HEK293T (cell line): Measurements from ENCODE around the gene AHCTF1.

Experiments used
- CTCF ChIA-PET: fragments of 350-600 bp; formaldehyde crosslinking; extraction: SDS; loops from one replicate; lab custom pipeline; 2021; ENCODE audit warnings: antibody characterized with exemption, inconsistent platforms; lab: Yijun Ruan, JAX
- POLR2A ChIA-PET: fragments of 350-600 bp; formaldehyde crosslinking; extraction: SDS; loops from one replicate; lab custom pipeline; 2020; ENCODE audit warnings: antibody characterized with exemption, inconsistent platforms; lab: Yijun Ruan, JAX
- DNase-seq: peaks from one replicate; pipeline ENCODE4 v3.0.0; 2012; ENCODE audit warnings: mixed read lengths; ENCODE audit errors: extremely low spot score
- ARNT ChIP-seq: fragments of 450-650 bp; IDR thresholded peaks from 2 replicates; pipeline ENCODE4 v1.6.1; 2017; ENCODE audit warnings: mild to moderate bottlenecking
- BHLHE40 ChIP-seq: fragments of 450-650 bp; IDR thresholded peaks from 2 replicates; pipeline ENCODE4 v1.6.1; 2016; ENCODE audit warnings: mild to moderate bottlenecking, moderate library complexity, borderline replicate concordance
- CTBP1 ChIP-seq: fragments of 450-650 bp; IDR thresholded peaks from 2 replicates; pipeline ENCODE4 v1.6.1; 2016; ENCODE audit warnings: borderline replicate concordance
- ELF4 ChIP-seq: fragments of 450-650 bp; IDR thresholded peaks from 2 replicates; pipeline ENCODE4 v1.6.1; 2017; ENCODE audit warnings: antibody characterized with exemption
- FOXA1 ChIP-seq: fragments of 450-650 bp; IDR thresholded peaks from 2 replicates; pipeline ENCODE4 v1.6.1; 2016; ENCODE audit warnings: mild to moderate bottlenecking
- FOXK2 ChIP-seq: fragments of 450-650 bp; IDR thresholded peaks from 2 replicates; pipeline ENCODE4 v1.6.1; 2016; ENCODE audit warnings: mild to moderate bottlenecking
- FOXM1 ChIP-seq: fragments of 450-650 bp; IDR thresholded peaks from 2 replicates; pipeline ENCODE4 v1.6.1; 2017; ENCODE audit warnings: mild to moderate bottlenecking, borderline replicate concordance
- HDGF ChIP-seq: fragments of 450-650 bp; IDR thresholded peaks from 2 replicates; pipeline ENCODE4 v1.6.1; 2017; ENCODE audit warnings: antibody characterized with exemption, borderline replicate concordance
- L3MBTL2 ChIP-seq: fragments of 450-650 bp; conservative IDR thresholded peaks from 2 replicates; pipeline ENCODE4 v1.6.1; 2016; ENCODE audit warnings: mild to moderate bottlenecking
- LEF1 ChIP-seq: fragments of 450-650 bp; IDR thresholded peaks from 2 replicates; pipeline ENCODE4 v1.6.1; 2017; ENCODE audit warnings: mild to moderate bottlenecking, borderline replicate concordance
- NFRKB ChIP-seq: fragments of 450-650 bp; IDR thresholded peaks from 2 replicates; pipeline ENCODE4 v1.6.1; 2016; ENCODE audit warnings: mild to moderate bottlenecking, moderate library complexity
- SP1 ChIP-seq: fragments of 450-650 bp; IDR thresholded peaks from 2 replicates; pipeline ENCODE4 v1.6.1; 2017
- SUZ12 ChIP-seq: fragments of 450-650 bp; IDR thresholded peaks from 2 replicates; pipeline ENCODE4 v1.6.1; 2016; ENCODE audit warnings: mild to moderate bottlenecking
- TARDBP ChIP-seq: fragments of 450-650 bp; IDR thresholded peaks from 2 replicates; pipeline ENCODE4 v1.6.1; 2016
- ZNF384 ChIP-seq: fragments of 450-650 bp; IDR thresholded peaks from 2 replicates; pipeline ENCODE4 v1.6.1; 2016
- TF ChIP-seq, protein P1 (sequence below): fragments of 450-650 bp; IDR thresholded peaks from 2 replicates; pipeline ENCODE4 v1.6.1; 2016

AHCTF1 gene

DNA sequence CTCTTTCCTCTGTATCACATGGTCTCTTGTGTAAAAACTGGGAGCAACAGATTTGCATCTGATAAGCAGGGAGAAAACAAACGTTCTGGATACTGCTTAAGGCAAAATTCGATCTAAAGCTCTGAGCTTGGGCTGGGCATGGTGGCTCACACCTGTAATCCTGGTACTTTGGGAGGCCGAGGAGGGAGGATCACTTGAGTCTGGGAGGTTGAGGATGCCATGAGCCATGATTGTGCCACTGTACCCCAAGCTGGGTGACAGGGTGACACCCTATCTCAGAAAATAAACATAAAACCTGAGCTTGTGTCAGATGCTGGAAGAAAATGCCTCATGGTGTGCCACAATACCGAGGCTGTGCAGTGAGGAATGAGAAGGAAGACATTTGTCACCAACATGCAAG is 133.6 kb downstream of the AHCTF1 start:
- CTCF ChIA-PET: no interaction called here
- POLR2A ChIA-PET: no interaction called here
- TF ChIP-seq BHLHE40: no peak
- TF ChIP-seq FOXM1: no peak
- TF ChIP-seq ZNF384: no peak
- no peak for TF ChIP-seq HDGF
- TF ChIP-seq ARNT: no peak
- TF ChIP-seq TARDBP: no peak
- TF ChIP-seq FOXK2: no peak
- TF ChIP-seq LEF1: no peak
- DNase-seq: no peak

DNA sequence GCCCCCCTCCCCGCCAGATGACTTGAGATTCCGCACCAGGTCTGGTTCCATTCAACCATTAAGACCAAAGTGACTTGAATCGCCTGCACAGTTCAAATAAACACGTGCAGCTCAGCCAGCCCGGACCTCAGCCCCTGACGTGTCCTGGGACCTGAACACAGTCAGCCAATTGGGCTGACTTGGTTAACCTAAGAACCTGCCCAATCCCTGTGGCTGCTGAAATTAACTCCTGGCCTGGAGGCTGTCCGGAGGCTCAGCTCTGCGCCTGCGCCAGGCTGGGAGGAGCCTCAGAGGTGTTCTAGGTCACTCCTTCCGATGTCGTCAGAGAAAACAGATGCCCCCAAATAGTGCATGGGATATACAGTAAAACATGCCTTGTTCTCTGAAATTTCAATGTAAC is 134.2 kb downstream of the AHCTF1 start:
- ChIA-PET CTCF (no interaction called here), POLR2A (no interaction called here)
- TF ChIP-seq ARNT (no peak), BHLHE40 (no peak), LEF1 (no peak), HDGF (no peak), TARDBP (no peak), SP1 (no peak), FOXK2 (no peak), L3MBTL2 (no peak), NFRKB (no peak), ELF4 (no peak)

DNA sequence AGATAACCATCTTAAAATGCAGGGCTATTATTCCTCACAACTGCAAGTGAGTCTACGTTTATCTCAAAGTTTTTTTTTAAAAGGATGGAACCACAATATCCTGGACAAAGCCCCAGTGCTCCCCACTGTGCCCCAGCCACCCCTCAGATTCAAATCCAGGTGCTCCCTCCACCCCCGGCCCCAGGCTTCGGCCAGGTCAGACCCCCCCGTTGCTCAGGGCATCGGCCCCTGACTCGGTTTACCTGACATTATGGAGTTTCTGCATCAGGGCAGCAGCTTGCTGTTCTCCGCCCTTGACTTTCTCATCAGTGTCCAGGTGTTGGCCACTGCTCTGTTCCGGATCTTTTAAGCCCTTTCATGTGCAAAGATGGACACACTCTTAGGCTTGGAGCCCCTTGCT is 134.6 kb downstream of the AHCTF1 start:
- DNase-seq: no peak
- POLR2A ChIA-PET: no interaction called here

More for the DNA sequence above, 134.2 kb downstream of the AHCTF1 start:
- DNase-seq: no peak

DNA sequence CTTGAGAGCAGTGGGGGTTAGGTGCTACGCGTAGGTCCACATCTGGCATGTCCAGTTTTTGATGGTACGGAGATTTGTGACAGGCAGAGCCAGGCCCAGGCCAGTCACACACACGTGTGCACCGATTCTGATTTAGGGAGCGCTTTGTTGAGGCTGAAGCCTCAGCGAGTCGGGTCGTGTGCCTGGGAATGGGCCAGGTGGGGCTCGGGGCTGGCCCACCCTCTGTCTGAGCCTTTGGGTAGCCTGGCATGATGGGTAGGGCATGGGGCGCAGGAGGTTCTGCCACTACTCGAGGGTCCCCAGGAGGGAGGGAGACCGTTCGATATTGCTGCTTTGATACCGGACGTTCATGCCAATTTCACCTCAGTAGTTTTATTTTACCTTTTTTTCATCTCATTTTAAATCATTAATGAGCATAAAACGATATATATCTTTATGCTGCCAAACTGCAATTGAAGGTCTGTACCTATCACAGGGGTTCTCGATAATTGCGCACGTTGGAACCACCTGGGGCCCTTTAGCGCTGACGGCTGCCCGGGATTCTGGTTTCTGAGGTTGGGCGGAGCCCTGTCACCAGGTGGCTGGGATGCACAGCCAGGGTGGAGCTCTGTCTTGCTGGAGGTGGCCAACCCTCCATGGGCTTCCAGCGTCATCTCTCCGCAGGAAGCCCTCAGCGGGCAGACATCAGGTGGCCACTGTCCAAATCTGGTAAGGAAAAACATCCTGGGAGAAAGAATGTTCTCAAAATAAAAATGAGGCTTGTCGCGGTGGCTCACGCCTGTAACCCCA is 135.6 kb downstream of the AHCTF1 start:
- TF ChIP-seq ZNF384: no peak
- no peak for TF ChIP-seq FOXM1
- no peak for TF ChIP-seq BHLHE40
- no peak for TF ChIP-seq SP1
- no peak for TF ChIP-seq FOXA1
- no peak for TF ChIP-seq L3MBTL2
- TF ChIP-seq NFRKB: no peak
- TF ChIP-seq, protein P1, sequence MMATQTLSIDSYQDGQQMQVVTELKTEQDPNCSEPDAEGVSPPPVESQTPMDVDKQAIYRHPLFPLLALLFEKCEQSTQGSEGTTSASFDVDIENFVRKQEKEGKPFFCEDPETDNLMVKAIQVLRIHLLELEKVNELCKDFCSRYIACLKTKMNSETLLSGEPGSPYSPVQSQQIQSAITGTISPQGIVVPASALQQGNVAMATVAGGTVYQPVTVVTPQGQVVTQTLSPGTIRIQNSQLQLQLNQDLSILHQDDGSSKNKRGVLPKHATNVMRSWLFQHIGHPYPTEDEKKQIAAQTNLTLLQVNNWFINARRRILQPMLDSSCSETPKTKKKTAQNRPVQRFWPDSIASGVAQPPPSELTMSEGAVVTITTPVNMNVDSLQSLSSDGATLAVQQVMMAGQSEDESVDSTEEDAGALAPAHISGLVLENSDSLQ: no peak
- TF ChIP-seq ARNT: no peak
- TF ChIP-seq HDGF: no peak
- TF ChIP-seq CTBP1: no peak
- no peak for TF ChIP-seq LEF1
- no peak for TF ChIP-seq FOXK2
- TF ChIP-seq TARDBP: no peak
- TF ChIP-seq SUZ12: no peak
- TF ChIP-seq ELF4: no peak
- CTCF ChIA-PET: no interaction called here
- POLR2A ChIA-PET: no interaction called here
- DNase-seq: no peak

More for the DNA sequence above, 134.6 kb downstream of the AHCTF1 start:
- CTCF ChIA-PET: no interaction called here
- no peak for TF ChIP-seq FOXM1
- no peak for TF ChIP-seq TARDBP
- no peak for TF ChIP-seq CTBP1
- TF ChIP-seq NFRKB: no peak
- no peak for TF ChIP-seq ZNF384
- no peak for TF ChIP-seq ELF4
- no peak for TF ChIP-seq LEF1
- no peak for TF ChIP-seq FOXA1
- no peak for TF ChIP-seq ARNT
- no peak for TF ChIP-seq FOXK2
- TF ChIP-seq HDGF: no peak
- TF ChIP-seq BHLHE40: no peak
- TF ChIP-seq, protein P1: no peak
- no peak for TF ChIP-seq L3MBTL2
- no peak for TF ChIP-seq SP1
- TF ChIP-seq SUZ12: no peak

DNA sequence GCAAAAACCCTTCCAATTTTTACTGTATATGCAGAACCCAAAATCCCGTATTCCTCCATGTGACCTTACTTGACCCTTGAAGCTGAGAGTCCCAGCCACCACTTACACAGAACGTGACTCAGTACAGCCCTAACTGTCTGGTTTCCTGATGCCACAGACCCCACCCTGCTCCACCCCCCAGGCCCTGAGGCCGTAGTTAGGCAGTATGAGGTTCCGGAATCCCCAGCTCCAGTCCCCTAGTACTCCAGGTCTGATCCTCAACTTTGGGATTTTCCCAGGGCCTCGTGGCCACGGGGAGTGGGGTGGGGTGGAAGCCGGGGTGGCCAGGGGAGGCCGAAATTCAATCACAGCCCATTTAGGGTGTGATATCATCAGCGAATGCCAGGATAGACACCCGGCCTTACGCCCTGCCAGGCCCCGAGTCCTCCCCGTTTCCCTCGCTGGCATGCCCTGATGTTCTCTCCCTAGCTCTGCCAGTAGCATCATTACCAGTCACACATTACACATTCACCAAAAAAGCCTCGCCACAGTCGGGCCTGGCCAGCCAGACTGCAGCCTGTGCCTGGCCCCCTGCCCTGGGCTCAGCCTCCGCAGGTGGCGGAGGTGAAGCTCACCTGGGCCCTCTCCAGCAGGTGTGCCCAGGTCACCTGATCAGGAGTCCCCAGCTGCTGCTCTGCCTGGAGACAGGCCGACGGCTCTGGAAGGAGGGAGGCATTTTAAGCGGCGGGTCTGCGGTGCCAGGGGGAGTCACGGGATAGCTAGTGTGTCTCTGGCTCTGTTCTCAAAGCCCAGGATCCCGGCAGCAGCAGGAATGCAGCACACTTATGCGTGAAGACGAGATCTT is 136.7 kb downstream of the AHCTF1 start:
- no peak for DNase-seq
- TF ChIP-seq LEF1: no peak
- TF ChIP-seq SP1: no peak
- TF ChIP-seq ZNF384: no peak
- no peak for TF ChIP-seq BHLHE40
- no peak for TF ChIP-seq FOXM1
- TF ChIP-seq HDGF: no peak
- TF ChIP-seq L3MBTL2: no peak
- TF ChIP-seq NFRKB: no peak
- no peak for TF ChIP-seq SUZ12
- TF ChIP-seq ARNT: no peak
- TF ChIP-seq ELF4: no peak
- TF ChIP-seq TARDBP: no peak
- POLR2A ChIA-PET: no interaction called here
- CTCF ChIA-PET: no interaction called here

DNA sequence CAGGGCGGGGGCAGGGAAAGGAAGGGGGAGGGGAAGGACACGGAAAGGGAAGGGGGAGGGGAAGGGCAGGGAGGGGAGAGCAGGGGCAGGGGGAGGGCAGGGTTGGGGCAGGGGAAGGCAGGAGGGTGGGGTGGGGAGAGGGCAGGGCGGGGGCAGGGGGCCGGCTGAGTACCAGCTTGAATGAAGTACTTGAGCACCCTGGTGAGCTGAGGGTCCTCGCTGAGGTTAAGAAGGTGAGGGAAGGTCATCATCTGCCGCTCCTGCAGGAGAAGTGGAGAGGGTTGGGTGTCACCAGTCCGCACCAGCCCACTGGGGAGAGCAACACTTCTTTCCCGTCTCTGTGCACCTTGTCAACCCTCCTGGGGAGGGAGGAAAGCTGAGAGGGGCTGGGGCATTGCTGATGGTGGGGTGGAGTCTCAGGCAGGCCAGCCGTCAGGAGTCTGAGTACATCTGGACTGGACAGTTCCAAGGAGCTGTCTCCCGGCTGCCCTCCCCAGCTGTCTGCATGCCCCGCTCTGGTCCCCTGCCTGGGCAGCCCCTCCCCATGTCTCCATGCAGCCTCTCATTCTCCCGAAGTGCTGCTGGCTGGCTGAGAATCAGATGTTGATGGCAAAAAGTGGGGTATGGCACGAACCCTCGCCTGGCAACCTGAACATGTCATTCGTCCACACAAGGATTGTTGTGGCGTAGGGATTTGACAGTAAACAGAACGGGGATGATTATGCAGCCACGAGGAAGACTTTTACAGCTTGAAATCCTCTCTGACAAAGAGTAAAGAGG is 137.5 kb downstream of the AHCTF1 start:
- POLR2A ChIA-PET: no interaction called here
- DNase-seq: no peak
- TF ChIP-seq FOXK2 (no peak), ZNF384 (no peak), ARNT (no peak), SP1 (no peak), FOXM1 (no peak), ELF4 (no peak), CTBP1 (no peak), BHLHE40 (no peak), L3MBTL2 (no peak), LEF1 (no peak), FOXA1 (no peak), NFRKB (no peak), TARDBP (no peak), SUZ12 (no peak), HDGF (no peak)
- TF ChIP-seq, protein P1: no peak
- CTCF ChIA-PET: no interaction called here
